ENCODE measurements around the gene TMEM220.
A peak's percentile ranks its signal among the peaks of the same experiment; 100 is the strongest.
"Not testable (repeated sequence)": the region's sequence is repeated elsewhere in the genome, so short reads cannot be mapped to it uniquely, and the experiment has no call there.

TMEM220 gene

DNA sequence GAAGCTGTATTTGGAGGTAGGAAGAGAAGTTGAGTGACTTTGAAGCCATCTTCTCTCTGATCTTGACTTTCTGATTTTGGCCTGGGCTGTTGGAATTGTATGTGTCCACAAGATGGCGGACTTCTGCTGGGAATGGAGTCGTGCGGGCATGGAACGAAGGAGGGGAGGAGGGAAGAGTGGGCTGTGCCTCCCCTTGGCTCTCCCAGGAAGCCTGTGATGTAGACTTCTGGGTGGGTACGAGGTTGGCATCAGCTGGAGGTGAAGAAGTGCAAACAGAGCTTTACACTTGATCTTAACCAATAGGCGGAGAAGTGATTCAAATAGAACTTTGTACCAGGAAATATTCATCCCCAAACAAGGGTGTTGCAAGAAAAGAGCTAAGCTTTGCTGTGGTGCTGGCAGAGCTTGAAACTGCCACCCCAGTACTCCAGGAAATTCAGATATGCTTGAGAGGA lies 7.4 kb upstream of the TMEM220 start:
- CTCF ChIA-PET = interaction anchor here (0.7 to 3.1 kb wide), 25 partner anchors 9 to 1326 kb away, joined by 3 to 28 read pairs (median 4); partner anchors contain the start of gene PIRT
- POLR2A ChIA-PET = no interaction called here
- TF ChIP-seq, protein P1, sequence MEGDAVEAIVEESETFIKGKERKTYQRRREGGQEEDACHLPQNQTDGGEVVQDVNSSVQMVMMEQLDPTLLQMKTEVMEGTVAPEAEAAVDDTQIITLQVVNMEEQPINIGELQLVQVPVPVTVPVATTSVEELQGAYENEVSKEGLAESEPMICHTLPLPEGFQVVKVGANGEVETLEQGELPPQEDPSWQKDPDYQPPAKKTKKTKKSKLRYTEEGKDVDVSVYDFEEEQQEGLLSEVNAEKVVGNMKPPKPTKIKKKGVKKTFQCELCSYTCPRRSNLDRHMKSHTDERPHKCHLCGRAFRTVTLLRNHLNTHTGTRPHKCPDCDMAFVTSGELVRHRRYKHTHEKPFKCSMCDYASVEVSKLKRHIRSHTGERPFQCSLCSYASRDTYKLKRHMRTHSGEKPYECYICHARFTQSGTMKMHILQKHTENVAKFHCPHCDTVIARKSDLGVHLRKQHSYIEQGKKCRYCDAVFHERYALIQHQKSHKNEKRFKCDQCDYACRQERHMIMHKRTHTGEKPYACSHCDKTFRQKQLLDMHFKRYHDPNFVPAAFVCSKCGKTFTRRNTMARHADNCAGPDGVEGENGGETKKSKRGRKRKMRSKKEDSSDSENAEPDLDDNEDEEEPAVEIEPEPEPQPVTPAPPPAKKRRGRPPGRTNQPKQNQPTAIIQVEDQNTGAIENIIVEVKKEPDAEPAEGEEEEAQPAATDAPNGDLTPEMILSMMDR (IDR thresholded peaks at IDR 0.05; ENCODE audit: control extremely low read depth, extremely low read depth, low read depth, missing control alignments) = peak; percentile 72
- DNase-seq (ENCODE audit: extremely low spot score) = peak; percentile 40

DNA sequence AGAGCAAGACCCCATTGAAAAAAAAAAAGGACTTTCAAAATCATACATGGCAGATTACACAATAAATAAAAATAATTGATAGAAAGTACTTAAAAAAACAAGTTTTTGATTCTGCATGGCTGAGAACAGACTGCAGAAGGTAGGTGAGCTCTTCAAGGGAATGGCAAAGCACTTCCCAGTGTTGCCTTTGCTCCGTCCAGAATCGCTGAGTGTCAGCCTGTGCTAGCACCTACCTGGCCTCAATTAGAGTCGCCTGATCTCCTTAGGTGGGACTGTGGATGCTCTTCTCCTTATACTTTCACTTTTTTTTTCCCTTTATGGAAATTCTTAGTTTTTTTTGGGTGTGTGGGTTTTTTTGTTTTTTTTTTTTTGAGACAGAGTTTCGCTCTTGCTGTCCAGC lies 6.0 kb upstream of the TMEM220 start:
- POLR2A ChIA-PET = no interaction called here

DNA sequence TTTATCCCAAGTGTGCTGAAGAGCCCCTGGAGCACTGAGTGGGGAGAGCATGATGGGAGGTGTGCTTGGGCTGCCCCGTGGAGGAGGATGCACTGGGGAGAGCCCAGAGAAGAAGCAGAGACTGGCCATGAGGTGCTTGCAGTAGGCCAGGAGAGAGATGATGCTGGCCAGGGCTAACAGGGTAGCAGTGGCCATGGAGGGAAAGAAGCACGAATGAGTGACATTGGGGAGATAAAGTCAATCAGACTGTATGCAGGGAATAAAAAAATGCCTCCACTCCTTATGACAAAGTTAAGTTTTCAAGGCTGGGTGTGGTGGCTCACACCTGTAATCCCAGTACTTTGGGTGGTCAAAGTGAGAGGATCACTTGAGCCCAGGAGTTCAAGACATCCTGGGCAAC lies 5.4 kb upstream of the TMEM220 start:
- no peak for DNase-seq (ENCODE audit: extremely low spot score)
- TF ChIP-seq, protein P1 (IDR thresholded peaks at IDR 0.05; ENCODE audit: control extremely low read depth, extremely low read depth, low read depth, missing control alignments) = no peak
- ChIA-PET CTCF (interaction anchor here (1.2 to 3.1 kb wide), 3 partner anchors 13 to 110 kb away, joined by 4 to 28 read pairs (median 19); no protein-coding TSS in a partner anchor), POLR2A (no interaction called here)

More for the DNA sequence above, 6.0 kb upstream of the TMEM220 start:
- TF ChIP-seq, protein P1 (IDR thresholded peaks at IDR 0.05; ENCODE audit: control extremely low read depth, extremely low read depth, low read depth, missing control alignments) = no peak
- DNase-seq (ENCODE audit: extremely low spot score) = no peak
- CTCF ChIA-PET = interaction anchor here (1.2 to 3.1 kb wide), 7 partner anchors 8 to 109 kb away, joined by 4 to 28 read pairs (median 6); no protein-coding TSS in a partner anchor

DNA sequence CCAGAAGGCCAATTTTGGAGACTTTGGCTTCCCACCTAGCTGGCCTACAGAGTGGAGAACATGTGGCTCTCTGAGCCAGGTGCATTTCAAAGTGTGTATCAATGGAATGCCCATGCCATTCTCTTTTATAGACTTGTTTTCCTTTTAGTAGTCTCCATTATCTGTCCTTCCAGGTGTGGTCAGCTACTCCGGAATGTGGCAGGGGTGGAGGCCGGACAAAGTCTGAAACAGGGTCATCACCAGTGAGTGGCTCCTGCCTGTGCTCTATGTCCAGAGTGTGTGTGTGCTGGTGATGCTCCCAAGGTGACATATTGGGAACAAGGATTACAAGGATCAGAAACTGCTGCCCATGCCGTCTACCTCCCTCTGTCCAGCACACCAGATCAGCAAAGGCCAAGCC lies 3.8 kb upstream of the TMEM220 start:
- ChIA-PET CTCF (no interaction called here), POLR2A (no interaction called here)
- TF ChIP-seq, protein P1 (IDR thresholded peaks at IDR 0.05; ENCODE audit: control extremely low read depth, extremely low read depth, low read depth, missing control alignments) = no peak
- no peak for DNase-seq (ENCODE audit: extremely low spot score)

DNA sequence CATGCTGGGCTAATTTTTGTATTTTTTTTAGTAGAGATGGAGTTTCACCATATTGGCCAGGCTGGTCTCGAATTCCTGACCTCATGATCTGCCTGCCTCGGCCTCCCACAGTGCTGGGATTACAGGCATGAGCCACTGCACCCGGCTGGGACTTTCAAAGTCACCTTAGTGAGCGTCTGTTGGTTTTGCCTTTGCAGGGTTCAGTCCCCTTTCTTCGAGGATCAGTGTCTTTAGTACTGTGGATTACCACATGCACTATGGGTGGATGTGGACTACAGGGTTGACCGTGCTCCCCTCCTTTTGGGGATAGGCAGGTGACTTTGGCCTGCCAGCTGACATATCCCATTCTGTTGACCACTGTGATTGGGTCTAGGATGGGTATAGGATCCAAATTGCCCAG lies 2.3 kb upstream of the TMEM220 start:
- CTCF ChIA-PET = interaction anchor here (1.5 kb wide), 1 partner anchor 85 kb away, joined by 3 read pairs; no protein-coding TSS in a partner anchor
- POLR2A ChIA-PET; DNase-seq (ENCODE audit: extremely low spot score): not testable (repeated sequence)

DNA sequence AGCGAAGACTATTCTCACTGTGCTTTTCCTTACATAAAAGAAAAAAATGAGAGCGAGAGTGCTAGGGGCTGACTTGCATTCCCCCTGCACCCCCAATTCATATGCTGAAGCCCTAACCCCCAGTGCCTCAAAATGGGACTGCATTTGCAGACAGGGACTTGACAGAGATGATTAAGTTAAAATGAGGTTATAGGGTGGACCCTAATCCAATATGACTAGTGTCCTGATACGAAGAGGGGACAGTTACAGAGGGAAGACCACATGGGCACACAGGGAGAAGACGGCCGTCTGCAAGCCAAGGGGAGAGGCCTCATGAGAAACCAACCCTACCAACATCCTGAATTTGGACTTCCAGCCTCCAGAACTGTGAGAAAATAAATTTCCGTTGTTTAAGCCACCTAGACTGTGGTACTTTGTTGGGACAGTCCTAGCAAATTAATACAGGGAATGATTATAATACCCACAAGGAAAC lies 1.6 kb upstream of the TMEM220 start:
- POLR2A ChIA-PET = interaction anchor here (1.1 kb wide), 1 partner anchor 718 kb away, joined by 6 read pairs; no protein-coding TSS in a partner anchor

DNA sequence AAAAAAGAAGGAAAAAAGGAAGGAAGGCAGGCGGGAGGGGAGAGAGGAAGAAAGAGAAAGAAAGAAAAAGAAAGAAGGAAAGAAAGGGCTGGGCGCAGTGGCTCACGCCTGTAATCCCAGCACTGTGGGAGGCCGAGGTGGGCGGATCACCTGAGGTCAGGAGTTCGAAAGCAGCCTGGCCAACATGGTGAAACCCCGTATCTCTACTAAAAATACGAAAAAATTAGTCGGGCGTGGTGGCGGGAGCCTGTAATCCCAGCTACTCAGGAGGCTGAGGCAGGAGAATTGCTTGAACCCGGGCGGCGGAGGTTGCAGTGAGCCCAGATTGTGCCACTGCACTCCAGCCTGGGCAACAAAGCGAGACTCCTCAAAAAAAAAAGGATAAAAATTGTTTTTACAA lies 424 bp upstream of the TMEM220 start:
- POLR2A ChIA-PET = interaction anchor here (1.1 kb wide), 1 partner anchor 717 kb away, joined by 6 read pairs; no protein-coding TSS in a partner anchor
- not testable (repeated sequence) for DNase-seq (ENCODE audit: extremely low spot score)
- CTCF ChIA-PET = interaction anchor here (1.1 kb wide), 1 partner anchor 10 kb away, joined by 3 read pairs; no protein-coding TSS in a partner anchor

More for the DNA sequence above, 1.6 kb upstream of the TMEM220 start:
- TF ChIP-seq, protein P1 (IDR thresholded peaks at IDR 0.05; ENCODE audit: control extremely low read depth, extremely low read depth, low read depth, missing control alignments) = no peak
- CTCF ChIA-PET = interaction anchor here (1.5 kb wide), 1 partner anchor 85 kb away, joined by 3 read pairs; no protein-coding TSS in a partner anchor
- no peak for DNase-seq (ENCODE audit: extremely low spot score)

Measured in GM10248 (cell line).